ENCODE data around the gene RSPH1. TPM values are rescaled to one million over a fixed set of nuclear protein-coding genes. Genes with fewer than 3 reads are reported as not detected.
A peak's percentile ranks its signal among the peaks of the same experiment; 100 is the strongest.

RSPH1 gene
- total RNA-seq, 1 experiment from 2014 or later = 0.51 TPM

GRCh38 chr21:42538479-42539275, 42.7 kb upstream of the RSPH1 start:
- Mint-ChIP-seq H3K27me3 (ENCODE audit: insufficient read depth, unreplicated experiment) (no peaks in the 10 kb centered on the region), H3K36me3 (ENCODE audit: insufficient read depth, unreplicated experiment) (peaks cover 7% of the 10 kb centered on the region), H3K27ac (ENCODE audit: low read depth, unreplicated experiment) (no peak overlapping the region), H3K4me3 (ENCODE audit: unreplicated experiment) (no peak overlapping the region), H3K4me1 (ENCODE audit: insufficient read depth, unreplicated experiment) (no peaks in the 10 kb centered on the region), H3K9me3 (ENCODE audit: unreplicated experiment) (no peaks in the 10 kb centered on the region)
- ChIA-PET CTCF (interaction anchor here (0.5 to 1.1 kb wide), 6 partner anchors 39 to 313 kb away, joined by 3 to 4 read pairs (median 3); no protein-coding TSS in a partner anchor), POLR2A (no interaction called here)
- intact Hi-C loops (cut with micrococcal nuclease) = no loop called here
- no peak for TF ChIP-seq CTCF (IDR thresholded peaks at IDR 0.05; ENCODE audit: unreplicated experiment)
- no peak for DNase-seq (ENCODE audit: unreplicated experiment)
- no TSS peak for BruUV-seq (replicated peaks)

GRCh38 chr21:42537106-42537742, 41.2 kb upstream of the RSPH1 start:
- no TSS peak for BruUV-seq (replicated peaks)
- H3K4me3 Mint-ChIP-seq (ENCODE audit: unreplicated experiment) = no peak overlapping the region
- peaks cover 4% of the 10 kb centered on the region for H3K36me3 Mint-ChIP-seq (ENCODE audit: insufficient read depth, unreplicated experiment)
- H3K27me3 Mint-ChIP-seq (ENCODE audit: insufficient read depth, unreplicated experiment) = no peaks in the 10 kb centered on the region
- H3K4me1 Mint-ChIP-seq (ENCODE audit: insufficient read depth, unreplicated experiment) = no peaks in the 10 kb centered on the region
- no peak overlapping the region for H3K27ac Mint-ChIP-seq (ENCODE audit: low read depth, unreplicated experiment)
- no peak for TF ChIP-seq CTCF (IDR thresholded peaks at IDR 0.05; ENCODE audit: unreplicated experiment)
- no peaks in the 10 kb centered on the region for H3K9me3 Mint-ChIP-seq (ENCODE audit: unreplicated experiment)
- ChIA-PET POLR2A (no interaction called here), CTCF (interaction anchor here (1.1 kb wide), 1 partner anchor 280 kb away, joined by 3 read pairs; no protein-coding TSS in a partner anchor)
- intact Hi-C loops (cut with micrococcal nuclease) = no loop called here
- peak; percentile 13 for DNase-seq (ENCODE audit: unreplicated experiment)

- no TSS peak for BruUV-seq (replicated peaks)
- intact Hi-C loops (cut with micrococcal nuclease) = no loop called here
- ChIA-PET POLR2A (interaction anchor here (0.9 to 1.0 kb wide), 2 partner anchors 8 to 251 kb away, joined by 3 to 4 read pairs; no protein-coding TSS in a partner anchor), CTCF (interaction anchor here (0.6 kb wide), 1 partner anchor 154 kb away, joined by 3 read pairs; no protein-coding TSS in a partner anchor)
- Mint-ChIP-seq H3K4me3 (ENCODE audit: unreplicated experiment) (no peak overlapping the region), H3K9me3 (ENCODE audit: unreplicated experiment) (no peaks in the 10 kb centered on the region), H3K36me3 (ENCODE audit: insufficient read depth, unreplicated experiment) (peaks cover 4% of the 10 kb centered on the region), H3K27me3 (ENCODE audit: insufficient read depth, unreplicated experiment) (no peaks in the 10 kb centered on the region), H3K27ac (ENCODE audit: low read depth, unreplicated experiment) (no peak overlapping the region), H3K4me1 (ENCODE audit: insufficient read depth, unreplicated experiment) (no peaks in the 10 kb centered on the region)
- no peak for DNase-seq (ENCODE audit: unreplicated experiment)
- TF ChIP-seq CTCF (IDR thresholded peaks at IDR 0.05; ENCODE audit: unreplicated experiment) = no peak
These were observed 40.6 kb upstream of the RSPH1 start for GRCh38 chr21:42536601-42537000.

GRCh38 chr21:42535602-42536171, 39.7 kb upstream of the RSPH1 start:
- CTCF ChIA-PET = no interaction called here
- no peak for TF ChIP-seq CTCF (IDR thresholded peaks at IDR 0.05; ENCODE audit: unreplicated experiment)
- no peaks in the 10 kb centered on the region for H3K27me3 Mint-ChIP-seq (ENCODE audit: insufficient read depth, unreplicated experiment)
- POLR2A ChIA-PET = interaction anchor here (0.9 to 1.0 kb wide), 2 partner anchors 9 to 252 kb away, joined by 3 to 4 read pairs; no protein-coding TSS in a partner anchor
- no TSS peak for BruUV-seq (replicated peaks)
- peaks cover 4% of the 10 kb centered on the region for H3K36me3 Mint-ChIP-seq (ENCODE audit: insufficient read depth, unreplicated experiment)
- H3K27ac Mint-ChIP-seq (ENCODE audit: low read depth, unreplicated experiment) = no peak overlapping the region
- no peaks in the 10 kb centered on the region for H3K9me3 Mint-ChIP-seq (ENCODE audit: unreplicated experiment)
- intact Hi-C loops (cut with micrococcal nuclease) = no loop called here
- DNase-seq (ENCODE audit: unreplicated experiment) = peak; percentile 5
- H3K4me1 Mint-ChIP-seq (ENCODE audit: insufficient read depth, unreplicated experiment) = no peaks in the 10 kb centered on the region
- H3K4me3 Mint-ChIP-seq (ENCODE audit: unreplicated experiment) = no peak overlapping the region
